Neuronal stem cell (in vitro differentiated cells): Measurements from ENCODE around the gene CSF1R.

Source experiments
- DNase-seq: peaks from one replicate; pipeline ENCODE4 v3.0.0-alpha.2; 2013; ENCODE audit warnings: low spot score
- H2AFZ ChIP-seq: one replicate; pipeline ENCODE4 v1.6.1; 2013; ENCODE audit warnings: mild to moderate bottlenecking, low read length, inconsistent platforms
- H2AK5ac ChIP-seq: 2 replicates; pipeline ENCODE4 v1.6.1; 2013; ENCODE audit warnings: low read depth, mild to moderate bottlenecking, inconsistent platforms, low read length, moderate library complexity, mixed read lengths
- H2BK120ac ChIP-seq: 2 replicates; pipeline ENCODE4 v1.6.1; 2013; ENCODE audit warnings: low read depth, mild to moderate bottlenecking, inconsistent platforms, low read length, moderate library complexity, mixed read lengths
- H2BK12ac ChIP-seq: one replicate; pipeline ENCODE4 v1.6.1; 2013; ENCODE audit warnings: low read length, inconsistent platforms
- H2BK15ac ChIP-seq: 2 replicates; pipeline ENCODE4 v1.6.1; 2013; ENCODE audit warnings: mild to moderate bottlenecking, low read length, inconsistent platforms, mixed read lengths
- H2BK5ac ChIP-seq: one replicate; pipeline ENCODE4 v1.6.1; 2013; ENCODE audit warnings: inconsistent platforms, mild to moderate bottlenecking, low read length, moderate library complexity
- H3K14ac ChIP-seq: one replicate; pipeline ENCODE4 v1.6.1; 2013; ENCODE audit warnings: low read length, inconsistent platforms
- H3K18ac ChIP-seq: 2 replicates; pipeline ENCODE4 v1.6.1; 2013; ENCODE audit warnings: low read length, inconsistent platforms
- H3K23ac ChIP-seq: 2 replicates; pipeline ENCODE4 v1.6.1; 2013; ENCODE audit warnings: low read depth, mild to moderate bottlenecking, mixed read lengths, low read length, inconsistent platforms; ENCODE audit not compliant: poor library complexity
- H3K27ac ChIP-seq: replicated peaks from 3 replicates; pipeline ENCODE4 v1.5.1; 2013; ENCODE audit warnings: low read length, inconsistent platforms
- H3K27me3 ChIP-seq, 3 experiments: 2 replicates each; pipeline ENCODE4 v1.6.1; 2013; ENCODE audit warnings: low read length in 3 of 3, mild to moderate bottlenecking in 2 of 3, inconsistent platforms in 1 of 3, low read depth in 1 of 3, mixed read lengths in 1 of 3, moderate library complexity in 1 of 3; ENCODE audit not compliant: control insufficient read depth in 3 of 3, insufficient read depth in 3 of 3
- H3K36me3 ChIP-seq, 2 donors: replicated peaks in 1 of 2; 2 replicates each; pipeline ENCODE4 v1.6.1; 2013; ENCODE audit warnings: low read length in 2 of 2; ENCODE audit not compliant: control insufficient read depth in 2 of 2, insufficient read depth in 2 of 2
- H3K4ac ChIP-seq: 2 replicates; pipeline ENCODE4 v1.6.1; 2013; ENCODE audit warnings: inconsistent platforms, mild to moderate bottlenecking, low read length, moderate library complexity
- H3K4me1 ChIP-seq, 2 donors: 1 replicate in 1 of 2; 2 replicates in 1 of 2; pipeline ENCODE4 v1.6.1; 2013; ENCODE audit warnings: low read length in 2 of 2, low read depth in 1 of 2; ENCODE audit not compliant: control insufficient read depth in 2 of 2, insufficient read depth in 1 of 2
- H3K4me2 ChIP-seq: one replicate; pipeline ENCODE4 v1.6.1; 2013; ENCODE audit warnings: mild to moderate bottlenecking, low read length, inconsistent platforms; ENCODE audit not compliant: insufficient read depth, poor library complexity, severe bottlenecking
- H3K4me3 ChIP-seq, 2 donors: 2 replicates each; pipeline ENCODE4 v1.5.1; 2013; ENCODE audit warnings: low read length in 2 of 2, mild to moderate bottlenecking in 2 of 2, inconsistent platforms in 1 of 2, moderate library complexity in 1 of 2
- H3K79me1 ChIP-seq: one replicate; pipeline ENCODE4 v1.6.1; 2013; ENCODE audit warnings: low read depth, mild to moderate bottlenecking, inconsistent platforms, low read length, moderate library complexity
- H3K9ac ChIP-seq: one replicate; pipeline ENCODE4 v1.6.1; 2013; ENCODE audit warnings: mild to moderate bottlenecking, low read depth, low read length, inconsistent platforms; ENCODE audit not compliant: poor library complexity
- H3K9me3 ChIP-seq, 2 donors: replicated peaks in 1 of 2; 2 replicates each; pipeline versions ENCODE3 to v1.6.1; 2013; ENCODE audit warnings: low read length in 2 of 2, mild to moderate bottlenecking in 2 of 2, inconsistent platforms in 1 of 2, low read depth in 1 of 2, mixed read lengths in 1 of 2, moderate library complexity in 1 of 2; ENCODE audit not compliant: control insufficient read depth in 2 of 2, insufficient read depth in 1 of 2
- H4K8ac ChIP-seq: one replicate; pipeline ENCODE4 v1.6.1; 2013; ENCODE audit warnings: low read depth, mild to moderate bottlenecking, inconsistent platforms, low read length, moderate library complexity
- H4K91ac ChIP-seq: one replicate; pipeline ENCODE4 v1.6.1; 2013; ENCODE audit warnings: low read length, low read depth, mild to moderate bottlenecking, inconsistent platforms; ENCODE audit not compliant: poor library complexity
- WGBS, 2 donors: extraction: QIAGEN DNeasy Blood & Tissue Kit; methylation state at CpG; one replicate each; pipeline ENCODE4 v1.1.7; 2013; ENCODE audit warnings: missing lambda C conversion rate in 2 of 2, mixed read lengths in 1 of 2; ENCODE audit not compliant: insufficient read length in 2 of 2, insufficient replicate concordance in 1 of 2; ENCODE audit errors: extremely low coverage in 2 of 2; 5-methylcytosine and 5-hydroxymethylcytosine counted together

CSF1R gene

GRCh38 chr5:150068472-150068871 lies 17.9 kb downstream of the CSF1R start:
- no peak overlapping the region for H2AK5ac ChIP-seq
- H2BK12ac ChIP-seq, result no peak overlapping the region
- peaks cover 0 to 13% of the 10 kb centered on the region in 2 donors for H3K4me1 ChIP-seq
- no peak overlapping the region for H3K4ac ChIP-seq
- H3K18ac ChIP-seq, result no peak overlapping the region
- H2BK5ac ChIP-seq, result no peak overlapping the region
- H3K4me2 ChIP-seq, result no peak overlapping the region
- H3K27me3 ChIP-seq, result peaks cover 0 to 63% (median 0%) of the 10 kb centered on the region in 3 experiments
- no peaks in the 10 kb centered on the region for H3K79me1 ChIP-seq
- H3K27ac ChIP-seq, result no peak overlapping the region
- H3K9me3 ChIP-seq, result no peaks in the 10 kb centered on the region
- no peak overlapping the region for H3K9ac ChIP-seq
- H3K36me3 ChIP-seq, result no peaks in the 10 kb centered on the region
- peak overlapping the region; percentile 16 for H3K23ac ChIP-seq
- H3K4me3 ChIP-seq, result no peak overlapping the region
- H2BK15ac ChIP-seq, result no peak overlapping the region
- no peak overlapping the region for H3K14ac ChIP-seq
- H4K8ac ChIP-seq, result no peak overlapping the region
- no peak overlapping the region for H2AFZ ChIP-seq
- WGBS, 2 donors, result no CpG with 5 or more reads among the region's 4 CpGs
- no peak overlapping the region for H4K91ac ChIP-seq
- no peak for DNase-seq
- no peak overlapping the region for H2BK120ac ChIP-seq

- no peak overlapping the region for H3K18ac ChIP-seq
- H4K8ac ChIP-seq, result no peak overlapping the region
- H3K4ac ChIP-seq, result no peak overlapping the region
- WGBS, 2 donors, result no CpG with 5 or more reads among the region's 6 CpGs
- H2AFZ ChIP-seq, result no peak overlapping the region
- H3K4me2 ChIP-seq, result no peak overlapping the region
- no peaks in the 10 kb centered on the region for H3K36me3 ChIP-seq
- no peak overlapping the region for H3K14ac ChIP-seq
- H3K23ac ChIP-seq, result peak overlapping the region; percentile 16
- H3K9me3 ChIP-seq, result no peaks in the 10 kb centered on the region
- H3K79me1 ChIP-seq, result no peaks in the 10 kb centered on the region
- H4K91ac ChIP-seq, result no peak overlapping the region
- H2AK5ac ChIP-seq, result no peak overlapping the region
- H3K9ac ChIP-seq, result no peak overlapping the region
- no peak overlapping the region for H2BK5ac ChIP-seq
- DNase-seq, result no peak
- H3K27me3 ChIP-seq, result peaks cover 0 to 61% (median 0%) of the 10 kb centered on the region in 3 experiments
- H3K4me3 ChIP-seq, result no peak overlapping the region
- H3K4me1 ChIP-seq, result peaks cover 0 to 13% of the 10 kb centered on the region in 2 donors
- H3K27ac ChIP-seq, result no peak overlapping the region
- H2BK12ac ChIP-seq, result no peak overlapping the region
- H2BK15ac ChIP-seq, result no peak overlapping the region
- no peak overlapping the region for H2BK120ac ChIP-seq
These were observed 18.3 kb downstream of the CSF1R start for GRCh38 chr5:150068071-150068470.

GRCh38 chr5:150067405-150067960 lies 18.9 kb downstream of the CSF1R start:
- Histone ChIP-seq H3K27ac (no peak overlapping the region), H3K14ac (peak overlapping the region; percentile 14), H2BK12ac (no peak overlapping the region), H3K23ac (peak overlapping the region; percentile 12), H2BK120ac (no peak overlapping the region), H2BK5ac (no peak overlapping the region), H2AFZ (no peak overlapping the region), H4K8ac (no peak overlapping the region), H3K36me3 (no peaks in the 10 kb centered on the region), H3K18ac (no peak overlapping the region), H3K79me1 (no peaks in the 10 kb centered on the region), H3K27me3 (peaks cover 0 to 55% (median 0%) of the 10 kb centered on the region in 3 experiments), H2BK15ac (no peak overlapping the region), H3K4me3 (no peak overlapping the region), H2AK5ac (no peak overlapping the region), H3K4ac (no peak overlapping the region), H3K4me1 (peaks cover 0 to 13% of the 10 kb centered on the region in 2 donors), H3K9me3 (no peaks in the 10 kb centered on the region), H3K9ac (no peak overlapping the region), H3K4me2 (no peak overlapping the region), H4K91ac (no peak overlapping the region)
- no peak for DNase-seq
- WGBS, 2 donors, result no CpG with 5 or more reads among the region's 6 CpGs

GRCh38 chr5:150066901-150067396 lies 19.4 kb downstream of the CSF1R start:
- no peaks in the 10 kb centered on the region for H3K79me1 ChIP-seq
- no peak overlapping the region for H2BK120ac ChIP-seq
- no peak overlapping the region for H3K23ac ChIP-seq
- no peak overlapping the region for H3K9ac ChIP-seq
- DNase-seq, result no peak
- H3K9me3 ChIP-seq, result no peaks in the 10 kb centered on the region
- peaks cover 0 to 13% of the 10 kb centered on the region in 2 donors for H3K4me1 ChIP-seq
- H4K91ac ChIP-seq, result no peak overlapping the region
- no peak overlapping the region for H2AFZ ChIP-seq
- whole genome bisulfite sequencing, 2 donors, result no CpG with 5 or more reads among the region's 2 CpGs
- H3K4me3 ChIP-seq, result no peak overlapping the region
- H4K8ac ChIP-seq, result no peak overlapping the region
- no peak overlapping the region for H2BK15ac ChIP-seq
- H3K27ac ChIP-seq, result no peak overlapping the region
- H3K4ac ChIP-seq, result no peak overlapping the region
- no peak overlapping the region for H3K14ac ChIP-seq
- H3K4me2 ChIP-seq, result no peak overlapping the region
- no peak overlapping the region for H3K18ac ChIP-seq
- no peak overlapping the region for H2BK12ac ChIP-seq
- no peak overlapping the region for H2AK5ac ChIP-seq
- H3K27me3 ChIP-seq, result peaks cover 0 to 53% (median 0%) of the 10 kb centered on the region in 3 experiments
- no peak overlapping the region for H2BK5ac ChIP-seq
- no peaks in the 10 kb centered on the region for H3K36me3 ChIP-seq
